AG04450 (cell line): ENCODE measurements around the gene TLR10. TPM values are rescaled to one million over a fixed set of nuclear protein-coding genes. Genes with fewer than 3 reads are reported as not detected.

Experiments used
- CTCF ChIA-PET: fragments of 300-600, 350-600 bp; formaldehyde crosslinking; extraction: SDS; loops from one replicate; lab custom pipeline; 2022; ENCODE audit warnings: antibody characterized with exemption, inconsistent platforms; lab: Charles Lee
- POLR2A ChIA-PET: fragments of 350-600 bp; formaldehyde crosslinking; extraction: SDS; loops from one replicate; lab custom pipeline; 2021; ENCODE audit warnings: antibody characterized with exemption, inconsistent platforms; lab: Yijun Ruan, JAX
- DNase-seq: peaks from one replicate; pipeline ENCODE4 v3.0.0-alpha.2; 2011; ENCODE audit warnings: low read depth, low spot score
- H3K27ac ChIP-seq: one replicate; pipeline ENCODE4 v1.5.1; 2012; ENCODE audit warnings: low read depth, low read length, control low read depth
- H3K27me3 ChIP-seq: one replicate; pipeline ENCODE4 v1.6.0; 2012; ENCODE audit warnings: low read length; ENCODE audit not compliant: control insufficient read depth, insufficient read depth
- H3K4me3 ChIP-seq: 2 replicates; pipeline ENCODE4 v1.5.1; 2011; ENCODE audit warnings: mild to moderate bottlenecking, low read depth, low read length, control low read depth
- H3K9me3 ChIP-seq: 2 replicates; pipeline ENCODE4 v1.5.1; 2012; ENCODE audit warnings: low read length; ENCODE audit not compliant: control insufficient read depth, insufficient read depth
- CTCF ChIP-seq: IDR thresholded peaks from 2 replicates; pipeline ENCODE4 v1.5.1; 2011; ENCODE audit warnings: low read depth, low read length, control low read depth, inconsistent platforms
- polyA minus RNA-seq: library from RNA; depleted of rRNA, polyadenylated mRNA; stranded (reverse); fragments of >200 nt; gene quantifications from 2 replicates; pipeline ENCODE4 v1.2.3, GENCODE V29; 2011; rRNA and poly(A)+ RNA removed
- polyA plus RNA-seq: library from polyadenylated mRNA; depleted of rRNA; stranded (reverse); fragments of >200 nt; gene quantifications from 2 replicates; pipeline ENCODE4 v1.2.3, GENCODE V29; 2011; rRNA removed

TLR10 gene, protein sequence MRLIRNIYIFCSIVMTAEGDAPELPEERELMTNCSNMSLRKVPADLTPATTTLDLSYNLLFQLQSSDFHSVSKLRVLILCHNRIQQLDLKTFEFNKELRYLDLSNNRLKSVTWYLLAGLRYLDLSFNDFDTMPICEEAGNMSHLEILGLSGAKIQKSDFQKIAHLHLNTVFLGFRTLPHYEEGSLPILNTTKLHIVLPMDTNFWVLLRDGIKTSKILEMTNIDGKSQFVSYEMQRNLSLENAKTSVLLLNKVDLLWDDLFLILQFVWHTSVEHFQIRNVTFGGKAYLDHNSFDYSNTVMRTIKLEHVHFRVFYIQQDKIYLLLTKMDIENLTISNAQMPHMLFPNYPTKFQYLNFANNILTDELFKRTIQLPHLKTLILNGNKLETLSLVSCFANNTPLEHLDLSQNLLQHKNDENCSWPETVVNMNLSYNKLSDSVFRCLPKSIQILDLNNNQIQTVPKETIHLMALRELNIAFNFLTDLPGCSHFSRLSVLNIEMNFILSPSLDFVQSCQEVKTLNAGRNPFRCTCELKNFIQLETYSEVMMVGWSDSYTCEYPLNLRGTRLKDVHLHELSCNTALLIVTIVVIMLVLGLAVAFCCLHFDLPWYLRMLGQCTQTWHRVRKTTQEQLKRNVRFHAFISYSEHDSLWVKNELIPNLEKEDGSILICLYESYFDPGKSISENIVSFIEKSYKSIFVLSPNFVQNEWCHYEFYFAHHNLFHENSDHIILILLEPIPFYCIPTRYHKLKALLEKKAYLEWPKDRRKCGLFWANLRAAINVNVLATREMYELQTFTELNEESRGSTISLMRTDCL
- polyA plus RNA-seq (not detected in 2 replicates), polyA minus RNA-seq (not detected in 2 replicates)

DNA sequence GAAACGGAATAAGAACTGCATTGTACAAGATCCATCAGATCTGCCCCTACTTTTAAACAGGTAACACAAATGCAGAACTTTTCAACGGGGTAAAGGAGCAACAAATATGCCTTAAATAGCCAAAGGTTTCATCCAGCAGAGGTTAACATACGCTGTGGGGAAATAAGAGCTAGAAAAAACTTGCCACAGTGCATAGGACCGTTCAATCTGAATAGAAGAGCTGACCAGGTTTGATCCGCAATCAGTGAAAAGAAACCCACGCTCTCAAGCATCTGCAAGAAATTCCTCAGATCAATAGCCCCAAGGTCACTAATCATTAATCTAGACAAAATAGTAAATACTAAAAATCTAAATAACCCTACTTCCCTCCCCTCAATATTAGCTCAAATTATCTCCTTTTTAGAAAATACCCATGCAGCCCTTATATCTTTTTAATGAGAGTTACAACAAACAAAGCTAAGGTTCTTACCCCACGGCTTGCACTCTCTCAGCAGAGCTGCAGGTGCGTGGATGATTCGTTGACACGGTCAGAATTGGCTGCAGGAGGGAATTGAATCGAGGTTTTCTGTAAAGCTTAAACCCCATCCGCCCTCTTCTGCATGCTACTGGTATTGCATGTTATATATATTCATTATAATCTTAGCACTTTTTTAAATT is at the start of gene TLR10:
Gene TLR10, minus strand, starts transcription at position 539 of the 657 bp plus-strand sequence. CDS start 7,400 bp downstream, outside the sequence.
- CTCF ChIA-PET: interaction anchor here (0.5 to 4.8 kb wide), 40 partner anchors 7 to 720 kb away, joined by 3 to 89 read pairs (median 5); partner anchors contain the start of gene TLR1

DNA sequence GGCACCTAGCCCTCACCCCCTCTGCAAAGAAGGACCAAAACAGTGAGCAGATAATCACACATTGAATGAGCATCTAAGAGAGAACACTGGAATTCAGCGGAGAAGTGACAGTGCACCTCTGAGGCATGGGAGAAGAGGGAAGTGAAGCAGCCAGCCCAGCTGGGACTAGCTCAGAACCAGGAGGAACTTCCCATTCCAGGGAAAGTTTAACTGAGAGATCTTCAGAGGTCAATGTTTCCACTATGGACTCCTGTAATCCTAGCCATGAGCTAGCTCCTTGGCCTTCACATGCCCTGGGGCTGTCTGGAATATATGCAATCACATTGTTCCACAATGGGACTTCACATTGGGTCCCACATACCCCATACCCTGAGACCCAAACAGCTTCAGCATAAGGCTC is 49.4 kb upstream of the TLR10 start:
- no peak for DNase-seq
- POLR2A ChIA-PET: interaction anchor here (1.1 kb wide), 1 partner anchor 37 kb away, joined by 3 read pairs; no protein-coding TSS in a partner anchor
- no peak overlapping the region for H3K27ac ChIP-seq
- H3K4me3 ChIP-seq: no peak overlapping the region
- CTCF ChIA-PET: interaction anchor here (1.9 kb wide), 1 partner anchor 28 kb away, joined by 5 read pairs; no protein-coding TSS in a partner anchor
- TF ChIP-seq CTCF: no peak
- H3K27me3 ChIP-seq: no peaks in the 10 kb centered on the region
- H3K9me3 ChIP-seq: peaks cover 9% of the 10 kb centered on the region

More for the DNA sequence above, at the start of gene TLR10:
- no peak within 1 kb of the TSS for H3K27ac ChIP-seq
- H3K27me3 ChIP-seq: peaks cover 4% of the 10 kb centered on the region
- DNase-seq: peak; percentile 16
- no peak within 1 kb of the TSS for H3K4me3 ChIP-seq
- H3K9me3 ChIP-seq: no peaks in the 10 kb centered on the region
- TF ChIP-seq CTCF: peak; percentile 64
- POLR2A ChIA-PET: interaction anchor here (1.4 kb wide), 1 partner anchor 22 kb away, joined by 3 read pairs; no protein-coding TSS in a partner anchor

- DNase-seq: no peak
- H3K9me3 ChIP-seq: peaks cover 9% of the 10 kb centered on the region
- no peak for TF ChIP-seq CTCF
- H3K27ac ChIP-seq: no peak overlapping the region
- ChIA-PET POLR2A (interaction anchor here (1.1 kb wide), 1 partner anchor 37 kb away, joined by 3 read pairs; no protein-coding TSS in a partner anchor), CTCF (interaction anchor here (0.6 to 1.9 kb wide), 3 partner anchors 27 to 769 kb away, joined by 5 read pairs; partner anchors contain the start of gene TLR1)
- no peaks in the 10 kb centered on the region for H3K27me3 ChIP-seq
- no peak overlapping the region for H3K4me3 ChIP-seq
Measured at GRCh38 chr4:38831653-38832052, 48.9 kb upstream of the TLR10 start.

DNA sequence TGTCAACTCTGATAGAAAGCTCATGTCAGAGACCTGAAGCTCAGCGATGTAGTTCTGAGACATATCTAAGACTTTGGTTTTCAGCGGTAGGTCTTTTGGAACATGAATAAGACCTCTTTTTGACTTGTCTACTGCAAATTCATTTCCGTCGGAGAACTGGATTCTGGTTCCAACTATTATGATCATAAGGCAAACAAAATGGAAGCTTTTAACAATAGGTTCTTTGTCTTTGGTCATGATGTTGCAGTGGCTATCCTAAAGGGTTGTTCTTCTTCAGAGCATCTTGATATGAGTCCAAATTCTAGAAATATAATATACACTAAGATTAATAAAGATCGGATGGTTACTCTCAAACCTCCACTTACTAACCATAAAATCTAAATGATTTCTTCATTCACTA is 46.4 kb upstream of the TLR10 start:
- no peak for TF ChIP-seq CTCF
- ChIA-PET CTCF (interaction anchor here (1.2 to 1.3 kb wide), 2 partner anchors 26 to 32 kb away, joined by 3 to 6 read pairs; no protein-coding TSS in a partner anchor), POLR2A (no interaction called here)
- DNase-seq: no peak
- Histone ChIP-seq H3K4me3 (no peak overlapping the region), H3K9me3 (peaks cover 9% of the 10 kb centered on the region), H3K27ac (no peak overlapping the region), H3K27me3 (no peaks in the 10 kb centered on the region)
